Fibroblast of skin of abdomen (primary cell): Measurements from ENCODE around the gene RALGPS1.

ENCODE experiments used
- DNase-seq: peaks from one replicate; pipeline ENCODE4 v3.0.0-alpha.2; 2013

RALGPS1 gene

GRCh38 chr9:127210851-127211730 lies 296.5 kb downstream of the RALGPS1 start:
- no peak for DNase-seq

GRCh38 chr9:127211983-127212382 lies 297.4 kb downstream of the RALGPS1 start:
- DNase-seq = no peak

DNA sequence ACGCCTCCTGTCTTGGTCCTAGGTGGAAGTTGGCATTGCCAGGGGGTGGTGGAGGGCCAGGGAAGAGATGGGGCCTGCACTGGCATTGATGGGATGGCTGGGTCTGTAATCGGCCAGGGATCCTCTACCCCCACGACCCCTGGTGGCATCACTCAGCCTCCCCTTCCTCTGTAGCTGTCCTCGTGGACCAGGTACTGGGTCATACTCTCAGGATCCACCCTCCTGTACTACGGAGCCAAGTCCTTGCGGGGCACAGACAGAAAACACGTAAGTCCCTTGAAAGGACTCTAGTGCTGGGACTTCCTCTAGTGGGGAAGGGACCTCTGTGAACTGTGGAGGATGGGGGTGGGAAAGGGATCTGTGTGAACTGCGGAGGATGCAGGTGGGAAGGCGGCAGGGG lies 297.9 kb downstream of the RALGPS1 start:
- DNase-seq = no peak

DNA sequence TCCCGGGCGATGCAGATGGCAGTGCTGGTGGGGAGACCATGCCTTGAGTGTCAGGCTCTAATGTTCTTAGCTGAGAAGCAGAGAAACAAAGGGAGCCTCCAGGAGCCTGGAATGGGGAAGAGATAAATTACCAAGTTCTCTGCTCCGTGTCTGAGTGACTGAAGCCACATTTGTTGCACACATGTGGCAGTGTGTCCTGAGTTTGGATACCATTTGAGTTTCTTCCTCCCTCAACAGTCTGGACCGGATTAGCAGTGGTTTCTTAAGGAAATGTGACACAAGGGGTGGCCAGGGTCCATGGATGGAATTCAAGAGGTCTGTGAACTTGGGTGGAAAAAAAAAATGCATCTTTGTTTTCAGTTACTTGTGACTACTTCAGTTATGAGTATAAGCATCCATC lies 299.3 kb downstream of the RALGPS1 start:
- peak; percentile 23 for DNase-seq

DNA sequence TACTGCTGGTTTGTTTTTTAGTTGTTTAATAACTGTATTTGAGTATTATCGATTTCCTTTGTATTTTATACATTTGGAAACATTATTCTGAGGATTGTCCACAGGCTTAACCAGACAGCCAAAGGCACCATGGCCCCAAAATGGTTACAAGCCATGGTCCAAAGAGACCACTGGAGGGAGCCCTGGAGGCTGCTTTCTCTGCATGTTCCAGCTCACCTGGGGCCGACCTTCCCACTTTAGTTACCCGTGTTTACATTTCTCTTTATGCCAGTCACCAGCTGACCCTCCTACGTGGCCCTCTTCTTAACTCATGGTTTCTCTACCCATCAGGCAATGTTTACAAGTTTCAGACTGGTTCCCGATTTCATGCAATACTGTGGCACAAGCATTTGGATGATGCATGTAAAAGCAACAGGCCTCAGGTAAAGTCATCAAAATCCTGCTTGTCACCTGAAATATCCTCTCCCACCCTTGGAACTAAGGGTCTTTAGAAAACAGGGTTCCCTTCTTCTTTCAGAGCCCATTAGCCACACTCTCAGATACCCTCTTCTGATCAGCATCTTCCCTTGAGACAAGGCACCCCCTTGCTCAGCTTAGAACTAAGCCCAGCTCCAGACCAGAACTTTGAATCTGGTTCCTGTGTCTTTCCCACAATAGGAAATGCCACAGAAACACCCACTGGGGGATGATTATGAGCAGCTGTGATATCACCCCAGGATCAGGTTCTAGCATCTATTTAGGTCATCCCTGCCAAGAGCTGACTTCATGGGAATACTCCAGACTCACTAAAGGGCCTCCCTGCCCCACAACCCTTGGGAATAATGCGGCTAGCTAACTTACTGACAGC lies 300.1 kb downstream of the RALGPS1 start:
- peak; percentile 53 for DNase-seq

DNA sequence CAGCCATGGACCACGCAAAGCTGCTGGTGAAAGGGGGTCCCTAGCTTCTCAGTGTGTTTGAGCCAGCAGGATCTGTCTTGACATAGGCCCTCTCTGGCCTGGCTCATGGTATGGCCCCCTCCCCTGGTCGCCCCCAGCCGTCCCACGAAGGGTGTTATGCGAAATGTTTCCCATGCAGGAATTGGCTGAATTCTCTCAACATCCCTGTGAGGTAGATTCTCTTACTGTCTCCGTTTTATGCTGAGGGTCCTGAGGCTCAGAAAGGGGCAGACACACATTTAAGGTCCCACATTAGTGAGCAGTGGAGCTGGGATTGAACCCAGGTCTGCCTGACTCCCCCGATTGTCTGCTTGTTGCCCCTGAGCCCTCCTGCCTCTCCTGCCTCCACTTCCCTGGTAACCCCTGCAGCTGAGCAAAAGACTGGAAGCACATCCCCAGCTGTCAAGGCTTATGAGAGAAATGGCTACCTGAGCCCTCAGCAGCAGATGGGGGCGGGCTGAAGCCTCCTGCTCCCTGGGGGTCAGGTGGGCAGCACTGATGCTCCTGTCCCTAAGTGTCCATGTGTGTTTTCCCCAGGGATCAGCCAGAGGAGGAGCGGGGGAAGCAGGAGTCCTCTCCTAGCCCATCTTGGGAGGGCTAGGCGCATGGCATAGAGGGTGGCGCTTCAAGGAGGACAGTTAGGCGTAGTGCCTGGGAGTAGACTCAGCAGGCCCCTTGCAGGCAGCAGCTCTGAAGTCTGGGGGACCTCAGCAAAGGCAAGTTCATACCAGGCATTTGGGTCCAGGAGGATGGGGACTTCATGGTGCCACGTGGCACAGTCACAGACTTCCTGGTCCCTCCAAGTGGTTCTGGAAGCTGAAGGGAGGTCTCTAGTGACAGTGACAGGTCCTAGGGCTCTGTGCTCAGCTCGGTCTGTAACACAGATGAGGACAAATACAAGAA lies 301.0 kb downstream of the RALGPS1 start:
- no peak for DNase-seq

GRCh38 chr9:127216210-127216887 lies 301.8 kb downstream of the RALGPS1 start:
- no peak for DNase-seq

GRCh38 chr9:127216888-127217217 lies 302.3 kb downstream of the RALGPS1 start:
- no peak for DNase-seq

DNA sequence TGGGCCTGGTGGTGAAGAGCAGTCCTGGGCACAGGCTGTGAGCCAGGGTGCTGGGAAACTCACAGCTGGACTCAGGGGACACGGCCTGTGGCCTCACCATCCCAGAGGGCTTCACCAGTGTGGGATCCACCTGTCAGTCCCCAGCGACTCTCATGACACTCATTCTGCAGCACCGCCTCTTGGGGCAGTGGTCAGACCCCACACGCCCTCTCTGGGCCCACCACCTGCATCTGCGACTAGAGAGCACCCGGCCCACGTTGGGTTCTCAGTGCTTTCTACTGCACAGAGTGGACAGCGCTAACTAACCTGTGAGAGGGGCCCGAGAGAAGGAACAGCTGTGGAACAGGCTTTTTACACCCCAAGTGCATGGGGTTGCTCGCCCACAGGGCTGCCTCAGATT lies 304.2 kb downstream of the RALGPS1 start:
- no peak for DNase-seq

DNA sequence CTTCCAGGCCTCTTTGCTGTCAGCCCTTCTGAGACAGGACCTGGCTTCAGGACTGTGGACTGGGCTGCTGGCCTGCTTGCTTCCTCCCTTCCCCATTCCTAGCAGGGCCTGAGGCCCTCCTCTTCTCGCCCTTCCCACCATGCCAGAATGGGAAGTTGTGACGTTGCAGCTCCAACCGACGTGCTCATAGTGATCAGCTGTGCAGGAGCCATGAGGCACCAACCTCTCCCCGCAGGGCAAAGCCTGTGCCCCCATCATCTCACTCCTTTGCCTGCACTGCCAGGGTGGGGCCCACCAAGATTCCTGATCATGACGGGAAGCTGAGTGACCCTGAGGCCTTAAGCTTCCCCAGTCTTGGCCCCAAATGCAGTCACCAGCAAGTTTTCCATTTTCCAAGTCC lies 304.9 kb downstream of the RALGPS1 start:
- no peak for DNase-seq

GRCh38 chr9:127221695-127222094 lies 307.1 kb downstream of the RALGPS1 start:
- DNase-seq = no peak

DNA sequence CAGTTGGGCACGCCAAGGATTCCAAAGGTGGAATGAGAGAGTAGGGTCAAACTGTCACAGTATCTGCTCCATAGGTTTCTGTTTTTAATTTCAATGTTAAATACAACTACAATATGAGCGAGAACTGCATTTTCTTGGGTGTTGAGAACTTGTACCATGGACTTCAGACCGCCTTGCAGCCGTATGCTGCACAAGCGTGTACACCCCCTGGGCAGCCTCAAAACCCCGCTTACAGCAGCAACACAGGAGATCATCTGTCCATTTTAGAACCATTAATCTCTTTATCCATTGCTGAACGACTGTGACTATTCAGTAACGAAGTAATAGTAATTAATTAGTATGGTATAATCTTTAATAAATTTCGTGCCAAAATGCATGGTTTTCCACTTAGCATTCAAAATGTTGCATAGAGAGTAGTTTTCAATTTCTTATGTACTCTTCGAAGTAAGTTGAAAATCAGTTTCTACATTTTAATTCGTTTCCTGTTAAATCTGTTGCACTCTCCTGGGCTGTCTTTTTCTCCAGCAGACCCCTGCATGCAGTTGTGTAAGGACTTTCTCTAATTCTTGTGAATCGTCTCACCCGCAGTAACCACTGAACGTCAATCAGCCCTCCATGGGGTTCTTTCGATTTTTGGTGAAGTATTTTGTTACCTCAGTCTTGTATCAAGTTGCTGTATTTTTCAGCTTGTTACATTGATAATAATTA lies 308.0 kb downstream of the RALGPS1 start:
- DNase-seq = no peak

- DNase-seq = no peak
Measured at GRCh38 chr9:127223266-127223665, 308.7 kb downstream of the RALGPS1 start.

DNA sequence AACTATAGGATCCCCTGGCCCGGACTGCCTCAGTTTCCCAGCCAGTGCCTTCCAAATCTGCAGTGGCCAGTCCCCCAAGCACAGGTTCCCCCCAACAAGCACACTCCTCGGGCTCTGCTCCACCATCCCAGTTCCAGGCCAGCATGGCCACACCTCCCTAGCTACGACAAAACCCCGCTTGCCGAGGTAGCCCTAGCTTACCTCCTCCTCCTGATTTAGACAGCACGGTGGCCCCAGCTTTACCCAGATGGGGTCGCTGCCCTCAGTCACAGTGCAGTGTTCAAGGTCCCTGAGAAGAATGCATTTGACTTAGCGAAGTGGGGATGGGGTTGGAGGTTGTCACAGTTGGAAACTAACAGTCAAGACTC lies 309.2 kb downstream of the RALGPS1 start:
- DNase-seq = no peak

DNA sequence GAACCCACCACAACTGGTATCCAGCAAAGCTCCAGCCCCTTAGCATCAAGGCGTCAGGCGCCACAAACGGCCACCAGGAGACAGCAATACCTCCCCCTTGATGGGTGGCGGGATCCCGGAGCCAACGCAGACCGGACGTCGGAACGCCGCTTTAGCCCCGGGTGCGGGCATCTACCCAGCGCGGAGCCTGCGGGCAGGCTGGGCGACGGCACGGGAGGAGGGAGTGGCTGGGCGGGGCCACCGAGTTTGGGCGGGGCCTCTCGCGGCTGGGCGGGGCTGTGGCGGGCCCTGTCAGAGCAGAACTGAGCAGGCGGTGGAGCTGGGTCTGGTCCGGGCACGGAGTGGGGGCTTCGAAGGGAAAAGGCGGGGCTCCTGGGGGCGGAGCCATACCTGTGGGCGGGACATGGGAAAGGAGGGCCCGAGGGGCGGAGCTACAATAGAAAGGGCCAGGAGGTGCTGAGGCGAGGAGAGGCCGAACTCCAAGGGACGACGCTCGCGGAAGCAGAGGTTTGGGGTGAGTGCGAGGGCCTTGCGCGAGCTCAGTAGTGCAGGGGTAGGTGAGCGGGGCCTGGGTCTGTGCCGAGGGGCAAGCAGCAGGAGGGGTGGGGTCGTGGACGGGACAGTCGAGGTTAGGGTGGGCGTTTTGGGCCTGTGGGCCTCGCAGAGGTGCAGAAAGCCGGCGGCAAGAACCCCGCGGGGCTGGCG lies 309.7 kb downstream of the RALGPS1 start:
- peak; percentile 69 for DNase-seq

GRCh38 chr9:127224883-127225739 lies 310.5 kb downstream of the RALGPS1 start:
- peak; percentile 90 for DNase-seq

DNA sequence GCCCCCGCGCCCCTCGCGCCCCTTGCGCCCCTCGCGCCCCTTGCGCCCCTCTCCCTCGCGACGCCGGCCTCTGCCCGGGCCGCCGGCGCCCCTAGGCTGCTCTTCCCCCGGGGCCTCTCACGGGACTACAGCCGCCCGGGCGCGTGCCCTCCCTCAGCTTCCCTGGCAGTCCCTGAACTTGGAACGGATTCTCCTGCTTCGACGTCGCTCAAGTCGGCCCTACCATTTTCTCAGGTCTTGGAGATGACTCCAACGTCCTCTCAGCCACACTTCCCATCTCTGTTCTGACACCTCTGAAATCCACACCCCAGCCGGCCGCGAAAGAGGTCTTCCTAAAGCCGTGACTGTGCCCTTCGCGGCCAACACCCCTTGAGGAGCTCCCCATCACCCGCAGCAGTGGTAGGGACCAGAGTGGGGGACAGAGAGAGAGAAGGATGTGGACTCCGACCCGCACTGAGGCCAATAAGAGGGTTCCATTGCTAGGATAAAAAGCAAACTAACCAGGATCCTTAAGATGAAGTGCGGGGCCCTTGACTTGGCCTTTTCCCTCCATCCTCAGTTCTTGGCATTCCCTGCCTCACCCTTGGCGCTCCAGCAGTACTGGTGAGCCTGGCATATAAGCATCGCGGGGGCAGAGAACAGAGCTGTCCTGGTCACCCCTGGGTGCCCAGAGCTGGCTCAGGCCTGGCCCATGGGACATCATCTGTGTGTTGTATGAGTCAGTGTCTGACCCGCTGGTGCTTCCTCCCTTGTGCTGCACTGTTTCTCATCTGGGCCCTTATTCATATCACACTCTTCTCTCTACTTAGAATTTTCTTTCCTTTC lies 311.4 kb downstream of the RALGPS1 start:
- no peak for DNase-seq

GRCh38 chr9:127229691-127230417 lies 315.3 kb downstream of the RALGPS1 start:
- no peak for DNase-seq
